Right lung (tissue), 5 donors: ENCODE measurements around the gene FAF1. TPM values are rescaled to one million over a fixed set of nuclear protein-coding genes. Genes with fewer than 3 reads are reported as not detected.

Experiments
- DNase-seq, 2 donors: peaks; one replicate each; pipeline ENCODE4 v3.0.0-alpha.2; 2013
- polyA plus RNA-seq, 5 donors: library from polyadenylated mRNA; unstranded; fragments of 120-200 nt; gene quantifications; one replicate each; pipeline versions ENCODE4 v1.2.1 to v1.2.3, GENCODE V29; 2013; ENCODE audit warnings: inconsistent platforms in 1 of 5, low replicate concordance in 1 of 5; ENCODE audit not compliant: insufficient read length in 5 of 5, insufficient read depth in 1 of 5

FAF1 gene
- polyA plus RNA-seq, 5 donors: 44.6 to 61.4 (median 58.8) TPM

DNA sequence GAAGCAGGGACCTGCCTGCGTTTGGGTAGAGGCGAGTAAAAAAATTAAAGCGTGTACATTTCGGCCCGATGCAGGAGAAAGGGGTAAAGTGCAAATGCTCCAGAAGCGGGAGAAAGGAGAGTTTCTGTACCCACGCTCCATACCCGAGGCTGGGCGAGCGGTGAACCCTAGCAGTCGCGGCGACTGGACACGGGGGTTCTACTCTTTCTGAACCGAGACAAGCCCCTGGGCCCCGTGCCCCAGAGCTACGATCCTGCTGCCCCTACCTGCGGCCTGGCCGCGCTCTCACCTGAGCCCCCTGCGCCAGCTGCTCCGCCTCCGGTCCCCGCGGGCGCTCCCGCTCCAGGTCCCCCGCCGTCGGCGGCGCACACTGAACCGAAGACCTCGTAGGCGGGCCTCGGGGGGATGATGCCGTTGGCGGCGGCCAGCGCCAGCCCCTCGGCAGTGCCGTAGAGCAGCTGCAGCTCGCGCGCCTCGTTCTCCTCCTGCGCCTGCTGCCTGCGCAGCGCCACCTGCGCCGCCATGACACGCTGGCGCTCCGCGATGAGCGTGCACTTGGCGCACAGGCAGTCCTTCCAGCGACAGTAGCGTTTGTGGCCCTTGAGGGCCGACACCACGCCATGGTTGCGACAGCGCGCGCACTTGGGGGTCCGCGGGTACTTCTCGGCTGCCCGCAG lies 539.2 kb downstream of the FAF1 start:
- DNase-seq: no peak

DNA sequence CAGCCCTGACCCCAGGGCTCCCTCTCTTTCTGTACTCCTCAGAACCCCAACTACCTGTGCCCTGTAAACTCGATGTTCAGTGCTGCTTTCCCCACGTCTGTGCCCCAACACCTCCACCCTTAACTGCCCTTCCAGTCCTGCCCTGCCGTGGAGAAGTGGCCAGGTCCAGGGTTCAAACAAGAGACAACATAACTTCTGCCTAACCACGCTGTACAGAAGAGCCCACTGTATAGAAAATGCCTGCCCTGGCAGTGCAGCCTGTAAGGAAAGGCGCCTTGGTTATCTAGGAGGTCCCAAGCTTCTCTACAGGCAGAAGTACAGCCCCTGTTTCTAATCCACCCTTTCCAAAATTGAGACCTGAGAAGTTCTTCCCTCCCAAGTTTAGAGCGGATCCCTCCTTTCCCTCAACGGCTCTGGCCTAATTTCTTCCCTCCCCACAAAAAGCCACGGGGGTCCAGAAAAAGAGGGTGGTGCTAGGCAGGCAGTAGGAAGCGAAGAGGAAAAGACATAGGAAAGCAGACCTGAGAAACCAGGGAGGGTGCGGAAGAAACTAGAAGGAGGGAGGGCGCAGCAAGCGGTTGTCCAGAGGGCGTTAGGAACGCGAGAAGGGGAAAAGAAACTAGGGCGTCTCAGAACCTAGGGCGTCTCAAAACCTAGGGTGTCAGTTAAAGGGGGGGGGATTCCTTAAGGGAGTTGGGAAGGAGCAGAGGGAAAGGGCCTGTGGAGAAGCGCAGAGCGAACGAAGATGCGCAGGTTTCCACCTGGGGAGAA lies 540.0 kb downstream of the FAF1 start:
- no peak for DNase-seq

DNA sequence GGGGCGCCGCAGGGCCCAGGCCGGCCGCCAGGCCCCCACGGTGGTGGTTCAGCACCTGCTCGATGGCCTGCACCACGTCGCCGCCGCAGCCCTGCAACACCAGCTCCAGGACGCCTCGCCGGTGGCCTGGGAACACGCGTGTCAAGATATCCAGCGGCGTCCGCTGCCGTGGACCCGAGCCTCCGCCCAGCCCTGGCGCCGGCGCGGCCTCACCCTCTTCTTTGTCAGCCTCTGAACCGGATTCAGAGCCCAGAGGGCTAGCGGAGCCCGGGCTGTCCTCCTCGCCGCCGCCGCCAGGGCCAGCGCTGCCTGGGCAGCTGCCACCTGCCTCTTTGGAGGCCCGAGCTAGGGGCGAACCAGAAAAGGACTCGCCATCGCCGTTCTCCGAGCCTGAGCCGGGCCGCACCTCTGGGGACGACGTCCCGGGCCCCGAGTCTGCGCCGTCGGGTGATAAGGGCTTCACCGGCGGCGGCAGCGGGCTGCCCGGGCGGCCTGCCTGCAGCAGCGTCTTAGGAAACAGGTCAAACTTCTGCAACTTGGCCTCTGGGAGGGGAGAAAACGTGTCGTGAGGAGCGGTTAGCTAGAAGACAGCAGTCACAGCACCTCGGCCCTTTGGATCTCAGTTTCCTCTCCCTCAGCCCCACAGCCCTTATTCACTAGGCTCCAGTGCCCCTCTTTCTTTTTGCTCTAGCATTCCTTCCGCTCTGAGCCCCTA lies 540.7 kb downstream of the FAF1 start:
- no peak for DNase-seq

DNA sequence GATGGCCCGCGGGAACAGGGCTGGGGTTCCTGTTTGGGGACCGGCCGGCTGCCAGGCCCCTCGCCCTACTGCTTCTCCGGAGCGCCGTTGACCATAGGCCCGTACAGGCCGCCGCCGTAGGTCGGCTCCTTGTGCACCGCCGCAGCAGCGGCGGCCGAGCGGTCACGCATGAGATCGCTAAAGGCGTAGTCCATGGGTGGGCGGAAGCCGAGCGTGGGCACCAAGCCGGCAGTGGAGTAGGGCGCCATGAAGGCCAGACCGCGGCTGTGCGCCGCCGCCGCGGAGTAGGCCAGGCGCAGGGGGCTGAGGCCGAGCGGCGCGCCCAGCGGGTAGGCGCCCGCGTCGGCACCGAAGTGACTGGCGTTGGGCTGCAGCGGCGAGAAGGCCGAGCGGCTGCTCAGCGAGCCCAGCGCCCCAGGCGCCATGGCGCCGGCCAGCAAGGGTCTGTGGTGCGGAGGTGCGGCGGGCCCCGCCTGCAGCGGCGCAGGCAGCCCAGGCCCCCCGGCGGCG lies 541.4 kb downstream of the FAF1 start:
- no peak for DNase-seq

DNA sequence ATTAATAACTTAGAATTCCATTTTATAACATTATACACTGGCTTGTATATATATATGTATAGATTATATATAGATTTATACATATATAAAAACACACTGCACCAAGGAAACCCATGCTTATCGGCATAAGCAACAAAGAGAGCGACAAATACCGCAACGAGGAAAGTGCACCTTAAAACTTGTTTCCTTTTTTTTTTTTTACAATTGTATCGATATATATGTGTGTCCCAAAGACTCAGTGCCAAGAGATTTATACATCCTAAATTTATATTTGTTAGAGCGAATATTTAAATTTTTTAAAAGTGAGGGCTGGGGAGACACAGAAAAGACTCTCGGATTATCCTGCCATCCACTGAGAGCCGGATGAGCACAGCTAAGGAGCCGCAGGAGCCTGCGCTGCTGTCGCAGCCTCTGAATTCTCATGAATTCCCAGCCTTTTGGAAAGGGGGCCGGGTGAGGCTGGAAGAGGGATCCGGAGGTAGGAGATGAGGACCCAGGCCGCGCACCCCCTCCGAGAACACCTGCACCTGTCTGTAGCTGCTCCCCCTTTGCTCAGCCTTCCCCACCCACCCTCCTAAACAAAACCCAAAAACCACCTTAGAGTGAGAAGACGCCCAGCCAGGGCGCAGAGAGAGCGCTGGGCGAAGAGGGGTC lies 542.0 kb downstream of the FAF1 start:
- no peak for DNase-seq

DNA sequence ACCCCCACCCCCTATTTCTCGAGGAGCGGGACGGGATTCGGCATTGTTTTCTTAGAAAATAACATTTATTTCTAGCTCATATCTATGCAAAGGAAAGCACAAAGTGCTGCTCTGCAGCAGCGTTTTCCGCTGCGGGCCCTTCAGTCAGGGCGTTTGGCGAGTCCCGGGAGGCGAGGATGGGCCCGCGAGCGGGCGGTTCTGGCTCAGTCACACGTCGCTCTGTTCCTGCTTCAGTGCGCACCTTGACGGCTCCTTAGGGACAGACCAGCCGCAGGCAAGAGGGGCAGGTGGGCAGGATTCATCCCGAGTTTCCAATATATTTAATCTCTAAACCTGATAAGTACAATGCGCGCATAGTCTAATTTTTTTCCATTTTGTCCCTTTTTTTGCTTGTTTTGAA lies 542.6 kb downstream of the FAF1 start:
- DNase-seq: no peak

DNA sequence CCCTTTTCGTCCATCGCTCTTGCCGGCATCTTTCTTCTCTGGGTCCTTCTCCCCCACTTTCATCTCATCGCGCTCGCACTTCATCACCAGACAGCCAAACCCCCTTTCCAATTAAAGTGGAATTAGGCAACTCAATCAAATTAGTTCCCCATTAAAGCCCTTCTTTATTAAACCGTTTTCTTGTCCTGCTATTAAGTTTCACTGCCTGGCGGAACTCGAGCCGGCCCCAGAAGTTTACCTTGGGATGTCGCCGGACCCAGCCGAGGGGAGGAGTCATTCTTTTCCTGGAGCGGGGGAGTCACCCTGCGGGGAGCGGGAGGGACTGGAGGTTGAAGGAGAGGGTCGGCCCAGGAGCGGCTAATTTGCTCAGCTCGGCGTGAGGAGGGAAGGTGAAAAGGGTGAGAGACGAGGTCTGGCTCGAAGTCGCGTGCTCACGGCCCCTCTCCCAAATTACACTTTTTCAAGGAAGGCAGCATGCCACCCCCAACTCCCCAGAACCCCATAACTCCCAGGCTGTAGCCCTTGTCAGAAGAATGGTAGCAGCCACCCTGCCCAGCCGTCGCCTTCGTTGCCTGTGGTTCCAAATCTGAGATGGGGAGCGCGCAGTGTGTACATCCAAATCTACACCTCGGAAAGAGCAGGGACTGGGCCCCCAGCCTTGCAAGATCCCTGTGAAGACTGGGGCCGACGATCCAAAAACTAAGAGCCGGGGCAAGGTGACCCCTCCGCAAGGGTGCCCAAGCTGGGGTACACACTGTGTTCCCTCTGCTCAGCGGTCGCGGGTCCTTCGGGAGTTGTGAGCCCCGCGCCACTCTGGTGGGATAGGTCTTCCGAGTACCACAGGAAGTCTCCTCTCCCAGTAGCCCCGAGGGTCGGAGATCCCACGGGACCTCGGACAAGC lies 543.3 kb downstream of the FAF1 start:
- no peak for DNase-seq

DNA sequence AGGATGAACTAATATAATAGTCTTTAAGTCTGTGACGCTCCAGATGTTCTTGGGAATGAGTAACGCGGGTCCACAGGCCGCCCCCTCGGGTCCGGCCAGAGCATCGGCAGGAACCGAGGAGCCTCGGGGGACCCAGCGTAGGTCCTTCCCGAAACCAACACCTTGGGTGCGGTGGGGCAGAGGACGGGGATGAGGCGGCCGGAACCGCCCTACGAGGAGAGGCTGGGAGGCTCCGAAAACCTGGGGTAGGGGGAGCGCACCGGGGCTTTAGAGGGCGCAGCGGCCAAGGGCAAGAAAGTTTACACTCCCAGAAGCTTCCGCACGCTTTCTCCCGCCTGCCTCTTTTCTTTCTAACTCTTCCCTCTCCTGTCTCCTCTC lies 543.9 kb downstream of the FAF1 start:
- no peak for DNase-seq

DNA sequence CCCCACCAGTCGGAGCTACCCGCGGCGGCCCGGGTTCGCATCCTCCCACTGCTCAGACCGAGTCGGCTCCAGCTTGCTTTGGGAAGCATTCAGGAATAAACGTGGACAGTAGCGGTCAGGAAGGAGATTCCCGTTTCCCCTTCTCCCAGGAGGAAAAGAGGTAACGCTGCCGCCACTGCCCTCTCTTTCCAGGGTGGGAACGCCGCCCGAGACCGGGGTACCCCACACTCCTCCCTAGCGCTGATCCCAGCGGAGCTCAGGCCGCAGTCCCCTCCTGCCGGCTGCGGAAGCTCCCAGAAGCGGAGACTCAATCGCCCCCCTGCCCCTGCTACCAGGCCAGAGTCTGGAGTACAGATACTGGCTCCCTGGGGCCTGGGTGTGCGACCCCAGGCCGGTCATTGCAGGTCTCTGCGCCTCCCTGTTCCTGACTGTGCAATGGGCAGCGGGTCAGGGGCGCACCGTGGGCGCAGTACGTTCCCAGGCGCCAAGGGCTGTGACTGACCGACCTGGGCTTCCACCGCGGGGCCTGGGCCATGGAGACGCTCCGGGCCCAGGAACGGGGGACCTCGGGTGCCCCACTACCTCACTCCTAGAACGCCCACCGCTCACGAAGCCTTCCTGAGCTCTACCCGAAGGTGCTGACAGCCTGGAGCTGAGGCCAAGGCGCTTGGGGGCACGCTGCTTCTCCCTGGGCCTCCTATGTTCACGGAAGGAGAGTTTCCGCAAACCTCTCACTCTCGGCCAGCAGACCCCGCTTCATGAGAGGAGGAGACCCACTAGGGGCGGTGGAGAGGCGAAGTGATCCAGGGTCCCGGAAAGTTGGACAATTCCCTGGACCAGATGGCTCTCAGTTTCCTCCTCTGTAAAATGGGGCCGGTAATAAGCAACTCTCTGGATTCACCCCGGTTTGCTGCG lies 544.6 kb downstream of the FAF1 start:
- DNase-seq: no peak

DNA sequence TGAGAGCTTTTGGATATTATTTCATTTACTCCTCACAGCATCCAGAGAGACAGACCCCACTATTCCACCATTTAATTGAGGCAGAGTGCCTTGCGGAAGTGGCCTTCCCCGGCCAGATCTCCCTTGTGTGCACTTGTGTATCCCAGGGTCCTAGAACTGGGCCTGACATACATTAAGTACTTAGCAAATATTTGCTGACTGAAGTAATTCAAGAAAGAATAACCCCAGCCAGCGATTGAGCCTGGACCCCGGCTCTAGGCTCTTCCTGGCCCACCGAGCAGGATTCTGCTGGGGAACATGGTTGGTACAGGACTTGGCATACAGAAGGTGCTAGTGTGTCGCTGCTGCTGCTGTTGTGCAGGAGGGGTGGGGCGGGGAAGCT lies 545.2 kb downstream of the FAF1 start:
- DNase-seq: no peak

DNA sequence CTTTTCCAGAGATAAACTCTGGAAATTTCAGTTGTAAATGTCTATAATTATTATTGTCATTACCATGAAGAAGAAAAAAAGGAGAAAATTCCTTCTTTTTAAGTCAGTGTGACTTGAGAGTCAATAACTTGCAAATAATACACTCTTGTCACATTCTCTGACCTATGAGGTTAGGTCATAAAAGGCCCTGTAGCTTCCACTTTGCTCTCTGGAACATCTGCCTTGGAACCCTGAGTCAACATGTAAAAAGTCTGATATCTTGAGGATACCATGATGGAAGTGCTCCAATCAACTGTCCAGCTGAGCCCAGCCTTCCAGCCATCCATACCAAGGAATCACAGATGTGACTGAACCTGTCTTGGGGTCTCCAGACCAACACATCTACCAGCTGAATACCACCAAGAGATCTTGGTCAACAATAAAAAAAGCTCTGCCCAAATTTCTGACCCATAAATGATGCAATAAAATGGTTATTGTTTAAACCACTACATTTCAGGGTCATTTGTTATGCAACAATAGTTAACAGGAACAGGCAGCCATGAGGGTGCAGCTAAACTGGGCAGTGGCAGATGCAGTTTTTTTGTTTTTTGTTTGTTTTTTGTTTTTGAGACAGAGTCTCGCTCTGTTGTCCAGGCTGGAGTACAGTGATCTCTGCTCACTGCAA lies 547.1 kb downstream of the FAF1 start:
- no peak for DNase-seq

DNA sequence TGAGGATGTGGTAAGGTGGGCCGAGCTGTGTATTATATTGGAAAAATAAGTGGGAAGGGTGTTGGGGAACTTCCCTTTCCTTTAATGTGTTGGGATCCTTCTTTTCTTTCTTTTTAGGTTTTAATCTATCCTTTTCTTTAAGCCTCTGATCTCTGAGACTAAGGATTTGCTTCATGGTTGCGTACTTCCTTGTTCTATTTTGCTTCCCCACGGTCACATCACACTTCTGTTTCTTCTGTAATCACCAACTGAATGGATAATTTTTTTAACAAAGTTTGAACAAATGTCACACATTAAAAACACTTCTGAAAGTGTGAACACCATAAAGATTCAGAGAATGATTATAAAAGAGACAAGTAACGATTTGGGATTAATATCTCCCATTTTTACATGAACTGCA lies 554.3 kb downstream of the FAF1 start:
- DNase-seq: no peak

DNA sequence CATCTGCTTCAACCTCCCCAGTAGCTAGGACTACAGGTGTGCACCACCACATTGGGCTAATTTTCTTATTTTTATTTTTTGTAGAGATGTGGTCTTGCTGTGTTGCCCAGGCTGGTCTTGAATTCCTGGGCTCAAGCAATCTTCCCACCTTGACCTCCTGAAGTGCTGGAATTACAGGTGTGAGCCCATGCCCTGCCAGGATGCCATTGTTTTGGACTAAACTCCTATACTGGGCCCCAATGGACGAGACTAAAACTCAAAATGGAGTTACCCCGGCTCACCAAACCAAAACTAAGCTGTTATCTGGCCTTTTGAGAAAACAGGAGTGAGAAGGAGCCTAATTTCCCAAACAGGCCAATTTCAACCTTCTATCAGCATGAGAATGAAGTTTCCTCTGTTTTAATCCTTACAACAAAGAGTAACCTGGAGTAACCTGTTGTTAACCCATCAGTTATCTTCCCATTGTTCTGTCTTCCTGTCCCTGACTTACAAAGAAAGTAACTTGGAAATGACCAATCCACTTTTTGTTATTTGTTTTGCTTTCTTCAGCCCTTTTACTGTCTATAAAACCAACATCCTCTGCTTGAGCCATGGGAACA lies 566.4 kb downstream of the FAF1 start:
- DNase-seq: no peak

Other genes starting within 250 kb of the FAF1 start
- gene CDKN2C, start 10.0 kb upstream of the FAF1 start, polyA plus RNA-seq: 10 to 100 TPM; 15.5 to 34.5 (median 25.0) TPM
- gene C1orf185, start 142.0 kb upstream of the FAF1 start, polyA plus RNA-seq: not detected